ENCODE data around the gene FAM227B. TPM values are rescaled to one million over a fixed set of nuclear protein-coding genes. Genes with fewer than 3 reads are reported as not detected.
"Not testable (repeated sequence)": the region's sequence is repeated elsewhere in the genome, so short reads cannot be mapped to it uniquely, and the experiment has no call there.

Gene FAM227B
- total and polyA plus RNA-seq, 2 of the 13 experiments (the other 11 are each of a cell fraction or from before 2014, with no cell fraction given): 1.9 to 2.6 TPM

GRCh38 chr15:49490966-49491365 lies 129.7 kb downstream of the FAM227B start:
- BruUV-seq (replicated peaks): no TSS peak
- CTCF ChIA-PET (ENCODE audit: low intra/inter-chr PET ratio, low total read pairs): no interaction called here
- no peak for ATAC-seq

GRCh38 chr15:49485401-49485800 lies 135.2 kb downstream of the FAM227B start:
- DNase-seq (ENCODE audit: low spot score); ATAC-seq; H2AFZ ChIP-seq (ENCODE audit: low read length); H3K36me3 ChIP-seq (replicated peaks in 1 of 2; ENCODE audit: control insufficient read depth in 1 of 2, insufficient read depth in 2 of 2, low read length in 2 of 2); FAIRE-seq; H3K4me1 ChIP-seq (ENCODE audit: insufficient read depth, low read length); POLR2A ChIA-PET; H3K9me3 ChIP-seq (ENCODE audit: low read length); in situ Hi-C loops (cut with HindIII; ENCODE audit: extremely low pct_ligation_motif_present, low pct_unique_long_range_greater_than_20kb); H3K9ac ChIP-seq (ENCODE audit: insufficient read depth, low read depth, low read length); H4K20me1 ChIP-seq (ENCODE audit: insufficient read depth, low read length); H3K27me3 ChIP-seq (ENCODE audit: control insufficient read depth in 1 of 2, insufficient read depth in 2 of 2, low read length in 2 of 2); H3K79me2 ChIP-seq (ENCODE audit: insufficient read depth, low read length); H3K4me2 ChIP-seq (ENCODE audit: low read depth, low read length); CTCF ChIA-PET (ENCODE audit: low intra/inter-chr PET ratio, low total read pairs); H3K27ac ChIP-seq (ENCODE audit: extremely low read length, insufficient read depth, low read length); intact Hi-C loops (cut with micrococcal nuclease; ENCODE audit: unreplicated experiment); H3K4me3 ChIP-seq (replicated peaks in 1 of 3; ENCODE audit: insufficient read depth in 1 of 3, low read depth in 2 of 3, low read length in 3 of 3); BruUV-seq (replicated peaks): not testable (repeated sequence)
- WGBS (ENCODE audit: low lambda C conversion rate): 55% methylated on average over 1 of the region's 1 CpG

More at GRCh38 chr15:49490966-49491365, 129.7 kb downstream of the FAM227B start:
- H3K4me2 ChIP-seq (ENCODE audit: low read depth, low read length): no peak overlapping the region
- POLR2A ChIA-PET: no interaction called here
- H3K79me2 ChIP-seq (ENCODE audit: insufficient read depth, low read length): no peaks in the 10 kb centered on the region
- DNase-seq (ENCODE audit: low spot score) (no peak), FAIRE-seq (no peak)
- H3K9ac ChIP-seq (ENCODE audit: insufficient read depth, low read depth, low read length): no peak overlapping the region
- H3K27me3 ChIP-seq (ENCODE audit: control insufficient read depth in 1 of 2, insufficient read depth in 2 of 2, low read length in 2 of 2): no peaks in the 10 kb centered on the region
- H4K20me1 ChIP-seq (ENCODE audit: insufficient read depth, low read length): no peaks in the 10 kb centered on the region
- no peak overlapping the region for H3K27ac ChIP-seq (ENCODE audit: extremely low read length, insufficient read depth, low read length)
- H3K4me3 ChIP-seq (replicated peaks in 1 of 3; ENCODE audit: insufficient read depth in 1 of 3, low read depth in 2 of 3, low read length in 3 of 3): no peak overlapping the region
- H3K36me3 ChIP-seq (replicated peaks in 1 of 2; ENCODE audit: control insufficient read depth in 1 of 2, insufficient read depth in 2 of 2, low read length in 2 of 2): no peaks in the 10 kb centered on the region
- no peak overlapping the region for H2AFZ ChIP-seq (ENCODE audit: low read length)
- intact Hi-C loops (cut with micrococcal nuclease; ENCODE audit: unreplicated experiment): no loop called here
- in situ Hi-C loops (cut with HindIII; ENCODE audit: extremely low pct_ligation_motif_present, low pct_unique_long_range_greater_than_20kb): no loop called here
- no peaks in the 10 kb centered on the region for H3K9me3 ChIP-seq (ENCODE audit: low read length)
- TF ChIP-seq RAD51 (IDR thresholded peaks at IDR 0.05; ENCODE audit: borderline replicate concordance): no peak
- no peak for TF ChIP-seq ZNF710 (CRISPR knock-in tag; IDR thresholded peaks at IDR 0.05; ENCODE audit: borderline replicate concordance)
- no peak for TF ChIP-seq SMARCC2 (IDR thresholded peaks at IDR 0.05)
- TF ChIP-seq TOPORS (CRISPR knock-in tag; IDR thresholded peaks at IDR 0.05): no peak
- TF ChIP-seq LCORL (IDR thresholded peaks at IDR 0.05): no peak
- TF ChIP-seq LCORL (CRISPR knock-in tag; IDR thresholded peaks at IDR 0.05): no peak
- no peak for TF ChIP-seq ZNF350 (CRISPR knock-in tag; IDR thresholded peaks at IDR 0.05; ENCODE audit: borderline replicate concordance, low read depth)
- no peak for TF ChIP-seq RFX5 (IDR thresholded peaks at IDR 0.05; ENCODE audit: low read depth, low read length)
- no peak for TF ChIP-seq ZNF264 (CRISPR knock-in tag; IDR thresholded peaks at IDR 0.05)
- 91% methylated on average over 1 of the region's 1 CpG for WGBS (ENCODE audit: low lambda C conversion rate)
- H3K4me1 ChIP-seq (ENCODE audit: insufficient read depth, low read length): no peaks in the 10 kb centered on the region

All from HepG2 (cell line).